Measurements from ENCODE around the gene KSR2.

Gene KSR2

DNA sequence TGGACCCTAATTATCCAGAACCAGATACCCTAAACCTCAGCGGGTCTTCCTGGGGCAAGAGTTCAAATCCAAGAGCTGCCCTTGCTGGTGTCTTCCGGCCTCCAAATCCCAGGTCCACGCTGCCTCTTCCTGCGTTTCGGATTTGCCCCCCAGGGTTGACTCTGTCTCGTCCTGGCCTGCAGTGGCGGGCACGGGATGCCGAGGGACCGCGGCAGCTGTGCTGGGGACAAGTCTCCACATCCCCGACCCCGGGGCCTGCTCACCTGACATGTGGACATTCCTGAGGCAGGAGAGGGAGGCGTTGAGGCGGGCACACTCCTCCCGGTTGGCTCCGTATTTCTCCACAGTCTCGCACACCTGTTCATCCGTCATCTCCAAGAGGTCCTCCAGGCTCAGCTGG lies 113.6 kb downstream of the KSR2 start:
- DNase-seq = no peak

DNA sequence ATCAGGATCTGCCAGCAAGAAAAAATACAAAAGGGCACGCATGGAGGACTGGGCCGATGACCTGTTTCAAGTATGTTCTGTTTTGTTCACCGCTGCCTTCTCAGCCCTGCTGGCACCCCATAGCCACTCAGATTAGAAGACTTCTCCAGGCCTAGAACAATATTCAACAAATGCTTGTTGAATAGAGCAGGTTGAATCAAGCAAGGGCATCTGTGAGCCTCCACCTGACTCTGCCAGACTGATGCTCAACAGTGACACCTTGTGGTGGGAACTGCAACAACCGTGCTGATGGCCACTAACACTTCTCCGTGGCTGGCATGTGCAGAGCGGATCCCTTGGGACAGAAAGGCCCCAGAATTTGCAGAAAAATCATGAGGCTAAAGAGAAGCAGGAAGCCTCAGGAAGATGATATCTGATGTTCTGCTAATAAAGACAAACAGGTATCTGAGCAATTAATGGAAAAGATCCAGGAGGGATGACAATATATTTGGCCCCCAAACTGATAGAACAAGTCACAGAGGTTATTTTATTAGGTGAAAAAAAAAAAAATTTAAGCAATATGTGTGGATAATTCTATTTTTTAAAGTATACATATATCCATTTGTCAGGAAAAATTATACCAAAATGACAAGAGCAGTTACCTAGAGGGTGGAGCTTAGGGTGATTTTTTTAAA lies 114.3 kb downstream of the KSR2 start:
- no peak for DNase-seq

DNA sequence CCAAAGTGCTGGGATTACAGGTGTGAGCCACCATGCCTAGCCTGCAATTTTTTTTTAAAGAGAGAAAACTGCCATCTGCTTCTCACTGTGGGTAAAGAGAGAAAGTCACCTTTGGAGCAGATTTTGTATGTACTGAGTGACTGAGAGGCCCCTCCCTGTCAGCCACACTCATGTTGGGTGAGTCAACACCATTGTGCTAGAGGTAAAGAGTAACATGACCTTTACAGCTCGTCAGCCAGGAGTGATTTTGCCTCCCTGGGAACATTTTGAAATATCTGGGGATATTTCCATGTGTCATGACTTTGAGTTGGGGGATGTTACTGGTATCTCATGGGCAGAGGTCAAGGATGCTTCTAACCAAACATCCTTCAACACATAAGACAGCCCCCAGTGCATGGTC lies 115.2 kb downstream of the KSR2 start:
- no peak for DNase-seq

DNA sequence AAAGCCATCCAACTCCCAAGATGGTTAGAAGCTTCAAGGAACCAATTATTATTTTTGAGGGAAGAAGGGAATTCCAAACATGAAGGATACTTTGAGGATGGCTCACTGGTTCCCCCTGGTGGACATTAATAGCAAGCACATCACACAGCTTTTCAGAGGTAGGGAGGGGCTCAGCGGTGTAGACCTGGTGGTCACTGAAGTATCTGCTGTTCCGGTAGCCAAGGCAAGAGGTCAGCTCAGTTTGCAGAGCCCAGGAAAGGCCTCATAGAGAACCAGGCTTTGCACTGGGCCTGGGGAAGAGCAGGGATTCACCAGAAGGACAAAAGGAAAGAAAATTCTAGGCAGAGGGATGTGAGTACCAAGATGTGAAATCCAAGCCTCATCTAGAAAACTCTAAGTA lies 118.7 kb downstream of the KSR2 start:
- DNase-seq = no peak

DNA sequence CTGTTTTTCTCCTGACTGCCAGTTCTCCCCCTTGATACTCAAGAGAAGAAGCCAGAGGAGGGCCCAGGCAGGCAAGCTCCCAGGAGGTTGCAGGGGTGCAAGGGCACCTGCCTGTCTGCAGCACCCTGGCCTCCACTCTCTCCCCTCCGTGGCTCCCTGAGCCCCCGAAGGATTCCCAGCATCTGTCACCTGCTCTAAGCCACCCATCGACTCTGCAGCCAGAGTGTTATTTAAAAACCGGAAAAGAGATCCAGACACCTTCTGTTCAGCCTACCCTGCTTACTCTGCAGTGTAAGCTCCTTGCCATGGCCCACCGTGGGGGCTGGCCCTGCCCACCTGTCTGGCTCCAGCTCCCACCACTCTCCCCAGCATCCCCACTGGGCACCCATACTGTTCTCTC lies 121.4 kb downstream of the KSR2 start:
- DNase-seq = no peak

DNA sequence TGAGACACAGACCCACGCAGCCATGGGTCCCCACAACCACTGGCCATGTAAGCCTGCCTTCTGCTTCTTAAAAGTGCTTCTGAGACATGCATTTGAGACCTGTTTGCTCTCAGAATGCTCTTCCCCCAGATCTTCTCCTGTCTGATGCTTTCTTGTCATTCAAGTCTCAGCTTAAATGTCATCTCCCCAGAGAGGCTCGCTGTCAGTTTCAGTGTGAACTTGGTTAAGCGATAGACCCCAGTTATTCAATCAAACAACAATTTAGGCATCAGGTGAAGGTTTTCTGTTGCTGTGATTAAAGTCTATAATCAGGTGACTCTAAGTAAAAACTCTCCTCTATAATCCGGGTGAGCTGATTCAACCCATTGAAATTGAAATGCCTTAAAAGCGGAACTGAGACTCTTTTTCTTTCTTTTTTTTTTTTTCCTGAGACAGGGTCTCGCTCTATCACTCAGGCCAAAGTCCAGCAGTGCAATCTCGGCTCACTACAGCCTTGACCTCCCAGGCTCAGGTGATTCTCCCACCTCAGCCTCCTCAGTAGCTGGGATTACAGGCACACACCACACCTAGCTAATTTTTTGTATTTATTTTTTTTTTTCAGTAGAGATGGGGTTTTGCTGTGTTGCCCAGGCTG lies 123.4 kb downstream of the KSR2 start:
- no peak for DNase-seq

DNA sequence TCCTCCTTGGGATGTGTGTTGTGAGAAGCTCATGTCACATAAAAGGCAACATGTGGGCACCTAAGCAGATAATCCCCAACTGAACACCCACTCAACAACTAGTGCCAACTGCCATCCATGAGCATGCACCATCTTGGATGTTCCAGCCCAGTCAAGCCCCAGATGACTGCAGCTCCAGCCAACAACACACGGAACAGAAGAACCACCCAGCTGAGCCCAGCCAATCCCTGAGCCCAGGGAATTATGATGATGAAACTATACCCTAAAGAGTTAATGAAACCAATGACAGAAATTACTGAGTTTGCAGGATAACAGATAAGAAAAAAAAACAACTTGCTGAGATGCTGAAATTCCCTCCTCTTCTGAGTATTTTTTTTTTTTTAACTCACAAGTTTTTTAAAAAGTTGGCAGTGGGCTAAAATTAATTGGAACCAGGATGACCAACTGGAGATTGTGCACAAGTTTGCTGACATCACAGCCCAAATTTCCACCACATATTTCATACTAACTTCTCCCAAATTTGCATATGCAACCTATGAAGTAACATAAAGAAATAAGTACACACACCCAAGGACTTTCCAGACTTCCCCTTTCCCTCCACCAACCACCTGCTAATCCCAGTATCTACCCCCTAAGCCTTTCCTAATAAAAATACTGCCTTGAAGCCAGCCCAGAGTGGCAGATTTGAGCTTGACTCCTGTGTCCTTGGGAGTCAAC lies 124.5 kb downstream of the KSR2 start:
- no peak for DNase-seq

DNA sequence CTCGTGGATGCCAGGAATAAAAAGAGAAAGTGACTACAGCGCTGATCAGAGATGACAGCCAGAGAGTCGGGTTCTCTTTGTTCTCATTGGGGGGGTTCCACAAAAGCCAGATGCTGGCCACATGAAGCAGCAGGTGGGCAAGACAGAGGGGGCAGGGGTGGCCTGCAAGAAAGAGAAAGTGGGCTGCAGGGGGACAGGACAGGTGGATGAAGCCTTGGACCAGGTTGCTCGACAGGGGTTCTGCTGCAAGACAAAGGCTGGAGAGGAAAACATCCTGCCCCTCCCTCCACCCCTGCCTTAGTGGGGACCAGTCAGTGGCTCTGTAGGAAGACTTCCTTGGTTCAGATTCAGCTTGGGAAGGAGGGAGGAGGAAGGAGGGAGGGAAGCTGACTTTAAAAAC lies 126.2 kb downstream of the KSR2 start:
- no peak for DNase-seq

DNA sequence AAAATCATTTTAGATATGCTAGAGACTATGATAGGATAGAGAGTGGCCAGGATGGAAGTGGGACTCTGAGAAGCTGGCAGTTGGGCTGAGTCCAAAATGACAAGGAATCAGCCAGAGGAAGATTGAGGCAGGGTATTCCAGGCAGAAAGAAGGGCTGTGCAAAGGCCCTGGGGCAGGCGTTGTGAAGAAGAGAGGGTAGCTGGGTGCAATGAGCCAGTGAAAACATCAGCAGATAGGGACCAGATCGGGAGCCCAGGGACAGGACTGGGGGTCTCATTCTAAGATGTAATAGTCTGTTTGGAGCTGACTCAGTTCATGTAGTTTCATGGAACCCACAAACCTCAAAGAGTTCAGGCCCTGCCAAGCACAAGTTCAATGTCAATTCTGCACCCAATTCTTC lies 126.6 kb downstream of the KSR2 start:
- no peak for DNase-seq

DNA sequence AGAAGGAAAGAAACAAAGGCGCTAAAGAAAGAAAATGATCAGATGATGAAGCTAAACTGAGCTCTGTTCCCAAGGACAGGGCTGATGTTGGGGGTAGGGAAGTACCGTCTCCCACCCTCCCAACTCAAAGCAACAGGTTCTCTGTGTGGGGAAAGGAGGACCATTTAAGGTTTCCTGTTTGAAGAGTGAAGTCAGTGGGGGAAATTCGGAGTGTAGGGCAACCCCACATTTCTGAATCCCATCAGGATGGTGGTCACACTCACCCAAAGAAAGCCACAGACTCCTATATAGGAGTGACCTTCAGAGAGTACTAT lies 131.1 kb downstream of the KSR2 start:
- DNase-seq = no peak

DNA sequence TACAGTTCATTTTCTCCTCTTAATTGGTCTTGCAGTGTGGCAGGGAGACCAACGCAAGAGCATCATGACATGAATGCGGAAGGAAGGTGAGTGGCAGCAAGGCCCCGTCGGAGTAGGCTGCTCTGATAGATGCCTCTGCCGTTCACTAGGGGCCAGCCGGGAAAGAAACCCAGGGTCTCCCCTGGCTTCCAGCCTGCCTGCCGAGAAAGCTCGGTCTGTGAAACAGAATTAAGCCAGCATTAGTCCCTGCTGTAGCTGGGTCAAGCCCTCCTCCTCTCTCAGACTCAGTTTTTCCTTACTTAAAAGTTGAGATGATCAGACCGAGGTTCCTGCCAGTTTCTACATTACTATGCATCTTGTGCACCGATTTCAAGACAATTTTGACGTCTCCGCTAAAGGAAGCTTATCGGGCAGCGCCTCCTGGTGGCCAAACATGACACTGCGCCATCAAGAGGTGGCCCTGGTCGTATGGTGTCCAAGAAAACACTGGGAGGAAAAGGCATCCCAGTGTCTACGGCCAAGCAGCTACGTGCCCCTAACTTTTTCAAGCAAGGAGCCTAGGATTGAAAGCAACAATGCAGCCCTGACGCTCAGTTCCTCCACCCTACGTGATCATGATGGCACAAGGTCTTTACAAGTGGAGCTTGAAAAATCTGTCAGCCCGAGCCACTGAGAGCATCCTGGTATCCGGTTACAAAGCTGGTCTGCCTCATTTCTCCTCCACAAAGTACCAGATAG lies 131.6 kb downstream of the KSR2 start:
- DNase-seq = no peak

DNA sequence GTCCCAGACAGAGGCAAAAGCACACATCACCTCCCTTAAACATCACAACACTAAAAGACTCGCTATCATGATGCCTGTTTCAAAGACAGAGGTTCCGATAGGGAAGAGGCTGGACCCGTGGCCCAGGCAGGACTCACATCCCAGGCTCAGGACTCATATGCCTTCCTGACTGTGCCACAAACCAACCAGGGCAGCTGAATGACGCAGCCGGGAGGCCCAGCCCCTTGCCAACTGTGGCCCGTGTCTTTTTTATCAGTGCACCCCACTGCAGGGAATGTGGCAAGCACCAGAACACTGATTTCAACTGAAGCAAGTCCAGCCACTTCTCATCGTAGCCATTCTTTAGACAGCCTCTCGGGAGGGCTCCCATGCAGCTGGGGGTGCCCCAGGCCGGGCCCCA lies 132.3 kb downstream of the KSR2 start:
- no peak for DNase-seq

DNA sequence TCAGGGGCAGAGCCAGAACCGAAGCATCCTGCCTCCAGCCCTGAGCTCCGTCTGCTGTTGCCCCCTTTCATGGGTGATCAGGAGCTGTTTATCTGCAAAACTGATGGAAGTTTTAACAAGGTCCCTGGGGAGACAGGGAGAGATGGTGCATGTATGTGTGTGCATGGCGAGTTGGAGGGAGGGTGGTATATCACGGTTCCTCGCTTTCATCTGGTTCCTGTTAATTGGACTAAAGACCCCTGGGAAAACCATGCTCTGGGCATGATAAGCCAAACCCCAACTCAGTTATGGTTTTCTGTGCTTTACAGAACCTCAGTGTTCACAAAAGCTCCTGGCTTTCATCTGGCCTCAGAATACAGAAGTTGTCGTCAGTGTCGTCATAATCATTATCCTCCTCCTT lies 133.6 kb downstream of the KSR2 start:
- DNase-seq = no peak

DNA sequence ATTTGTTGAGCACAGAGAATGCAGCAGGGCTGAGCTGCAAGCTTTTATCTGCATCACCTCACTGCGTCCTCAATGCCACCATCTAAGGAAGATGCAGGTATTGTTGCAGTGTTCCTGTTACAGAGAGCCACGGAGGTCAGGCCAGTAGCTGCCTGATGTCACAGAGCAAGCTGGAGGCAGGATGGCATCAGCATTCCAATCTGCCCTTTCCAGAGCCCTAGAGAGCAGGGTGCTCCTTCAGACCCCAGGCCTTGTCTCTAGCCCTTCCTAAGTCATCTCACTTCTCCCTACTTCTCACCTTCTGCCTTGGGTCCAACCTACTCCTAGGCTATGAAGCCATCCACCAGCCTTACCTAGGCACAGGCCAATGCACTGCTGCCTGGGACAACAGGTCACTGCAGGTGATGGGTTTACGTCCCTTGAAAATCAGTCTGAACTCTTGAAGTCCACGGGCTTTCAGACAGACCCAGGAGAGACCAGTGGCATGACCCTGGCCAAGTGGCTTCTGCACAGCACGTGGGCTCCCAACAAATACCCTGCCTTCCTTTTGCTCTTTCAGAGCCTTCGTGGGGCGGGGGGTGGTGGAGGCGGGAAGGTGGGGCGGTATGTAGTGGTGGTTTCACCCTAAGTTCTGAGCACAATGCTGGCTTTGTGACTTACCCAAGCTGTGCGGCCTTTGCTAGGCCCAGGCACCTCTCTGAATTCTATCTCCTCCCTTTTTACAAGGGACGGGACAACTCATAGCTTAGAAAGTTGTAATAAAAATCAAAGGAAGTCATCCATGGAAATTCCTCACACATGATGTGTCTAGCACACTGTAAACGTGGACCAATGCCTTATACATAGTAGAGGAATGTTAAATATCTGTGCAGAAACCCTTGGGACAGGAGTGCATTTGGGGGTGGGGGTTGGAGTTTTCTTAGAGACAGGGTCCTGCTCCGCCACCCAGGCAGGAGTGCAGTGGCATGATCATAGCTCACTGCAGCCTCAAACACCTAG lies 136.0 kb downstream of the KSR2 start:
- no peak for DNase-seq

DNA sequence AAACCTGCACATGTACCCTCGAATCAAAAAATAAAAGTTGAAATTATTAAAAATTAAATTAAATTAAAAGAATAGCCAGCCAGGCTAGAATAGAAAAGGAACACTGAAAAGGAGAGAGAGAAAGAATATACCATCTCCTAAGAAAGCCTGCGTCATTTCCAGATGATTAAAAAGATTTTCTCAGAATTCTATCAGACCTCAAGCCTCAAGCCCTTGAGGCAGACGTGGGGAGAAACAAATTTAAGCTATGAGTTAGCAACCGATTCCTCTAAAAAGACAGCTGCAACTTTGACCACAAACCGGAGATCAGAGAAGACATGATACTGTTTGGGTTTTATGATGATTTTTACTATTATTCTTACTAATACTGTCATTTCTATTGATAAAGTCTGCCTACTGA lies 138.3 kb downstream of the KSR2 start:
- no peak for DNase-seq

DNA sequence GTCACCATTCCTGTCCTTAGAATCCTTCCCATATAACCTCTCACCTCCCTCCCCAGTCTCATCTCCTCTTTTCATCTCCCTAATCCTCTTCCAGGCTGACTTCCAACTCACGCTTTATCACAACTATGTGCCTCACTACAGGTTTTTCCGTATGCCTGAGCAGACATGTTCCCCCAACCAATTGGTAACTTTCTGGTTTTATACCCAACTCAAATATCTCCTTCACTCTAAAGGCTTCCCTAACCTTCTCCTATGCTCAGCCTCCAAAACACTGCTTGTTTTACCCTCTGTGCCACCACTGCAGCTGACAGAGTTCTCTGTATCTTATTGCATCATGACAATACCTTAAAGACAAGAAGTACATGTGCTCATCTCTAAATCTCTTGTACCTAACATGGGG lies 139.7 kb downstream of the KSR2 start:
- no peak for DNase-seq

DNA sequence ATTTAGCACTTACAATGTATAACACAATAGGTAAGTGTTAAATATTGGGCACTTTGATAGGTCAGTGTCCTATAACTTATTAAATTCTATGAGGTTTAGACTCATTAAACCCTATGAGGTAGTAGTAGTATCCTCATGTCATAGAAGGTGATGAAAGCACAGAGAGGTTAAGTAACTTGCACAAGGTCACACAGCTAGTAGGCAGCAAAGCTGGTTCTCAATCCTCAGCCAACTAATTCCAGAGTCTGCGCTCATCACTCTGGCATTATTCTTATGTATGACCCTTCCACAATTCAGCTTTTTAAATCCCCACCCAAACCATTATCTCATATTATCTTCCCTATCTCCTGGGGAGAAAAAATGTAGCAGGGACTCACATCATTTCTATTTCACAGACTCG lies 141.1 kb downstream of the KSR2 start:
- DNase-seq = no peak

DNA sequence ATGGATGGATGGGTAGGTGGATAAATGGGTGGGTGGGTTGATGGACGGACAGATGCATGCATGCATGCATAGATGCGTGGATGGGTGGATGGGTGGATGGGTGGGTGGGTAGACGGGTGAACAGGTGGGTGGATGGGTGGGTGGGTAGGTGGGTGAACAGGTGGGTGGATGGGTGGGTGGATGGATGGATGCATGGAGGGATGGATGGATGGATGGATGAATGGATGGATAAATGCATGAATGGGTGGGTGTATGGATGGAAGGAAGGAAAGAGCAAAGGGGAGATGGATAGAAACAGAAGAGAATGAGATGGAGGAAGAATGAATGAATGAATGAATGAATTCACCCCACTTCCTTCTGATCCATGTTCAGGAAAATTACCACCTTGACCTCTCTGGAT lies 143.0 kb downstream of the KSR2 start:
- no peak for DNase-seq

DNA sequence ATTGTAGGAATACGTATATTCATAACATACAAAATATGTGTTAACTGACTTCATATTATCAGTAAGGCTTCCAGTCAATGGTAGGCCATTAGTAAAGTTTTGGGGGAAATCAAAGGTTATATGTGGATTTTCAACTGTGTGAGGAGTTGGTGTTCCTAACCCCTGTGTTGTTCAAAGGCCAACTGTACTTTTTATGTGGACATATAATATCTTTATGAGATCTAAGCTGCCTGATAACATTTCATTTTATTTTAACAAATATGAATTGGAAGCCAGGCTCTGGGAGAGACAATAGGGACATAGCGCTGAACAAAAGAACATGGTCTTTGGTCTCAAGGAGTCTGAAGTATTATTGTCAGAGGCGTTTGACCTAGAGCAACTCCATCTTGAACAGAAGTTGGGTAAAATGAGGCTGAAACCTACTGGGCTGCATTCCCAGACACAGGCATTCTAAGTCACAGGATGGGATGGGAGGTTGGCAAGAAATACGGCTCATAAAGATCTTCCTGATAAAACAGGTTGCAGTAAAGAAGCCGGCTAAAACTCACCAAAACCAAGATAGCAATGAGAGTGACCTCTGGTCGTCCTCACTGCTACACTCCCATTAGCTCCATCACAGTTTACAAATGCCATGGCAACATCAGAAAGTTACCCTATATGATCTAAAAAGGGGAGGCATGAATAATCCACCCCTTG lies 147.2 kb downstream of the KSR2 start:
- no peak for DNase-seq

DNA sequence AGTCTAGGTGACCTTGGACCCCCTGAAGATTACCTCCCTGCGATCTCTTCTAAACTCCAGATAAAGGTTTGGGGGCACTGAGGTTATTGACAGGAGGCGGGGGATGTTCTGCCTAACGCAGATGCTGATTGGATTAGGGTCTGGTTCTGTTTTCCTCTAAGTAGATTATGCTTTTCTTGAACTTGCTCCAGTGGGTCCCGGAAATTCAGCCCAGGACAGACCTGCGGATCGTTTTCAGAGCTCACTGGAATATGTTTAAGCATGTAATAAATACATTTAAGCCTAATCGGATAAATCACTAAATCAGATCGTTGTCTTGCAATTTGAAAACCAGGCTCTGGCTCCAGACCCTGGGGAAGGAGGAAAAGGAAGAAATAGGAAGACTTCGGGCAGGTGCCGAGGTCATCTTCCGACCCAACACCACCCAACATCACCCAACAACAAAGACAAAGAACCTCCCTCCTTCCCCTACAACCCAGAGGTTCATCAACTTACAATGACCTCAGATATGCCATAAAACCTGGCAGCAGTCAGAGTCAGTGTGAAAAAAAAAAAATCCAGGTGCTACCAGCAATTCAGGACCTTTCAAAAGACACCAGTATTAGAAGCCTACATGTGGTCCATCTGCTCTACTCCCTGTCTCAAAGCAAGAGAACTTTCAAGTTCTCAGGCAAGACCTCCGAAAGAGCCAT lies 148.4 kb downstream of the KSR2 start:
- DNase-seq = no peak

DNA sequence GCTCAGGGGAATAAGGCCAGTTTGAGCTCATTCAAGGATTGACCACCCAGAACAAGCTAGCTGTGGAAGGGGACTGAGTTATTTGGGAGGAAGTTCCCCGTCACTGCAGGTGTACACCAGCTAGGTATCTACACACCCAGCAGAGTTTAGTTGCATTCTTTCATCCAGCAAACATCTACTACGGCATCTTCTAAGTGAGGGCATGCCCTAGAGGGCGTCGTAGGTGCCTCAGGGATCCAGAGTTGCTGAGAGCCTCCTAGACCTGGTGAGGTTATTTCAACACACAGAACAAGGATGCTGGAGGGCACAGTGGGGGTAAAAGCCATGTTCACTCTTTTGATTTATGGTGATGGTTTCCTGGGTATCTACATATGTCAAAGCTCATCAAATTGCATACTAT lies 149.6 kb downstream of the KSR2 start:
- DNase-seq = no peak
